Colonic mucosa (tissue), 4 donors: ENCODE measurements around the gene DIPK1C. TPM values are rescaled to one million over a fixed set of nuclear protein-coding genes. Genes with fewer than 3 reads are reported as not detected.

Experiments
- DNase-seq: peaks from one replicate; pipeline ENCODE4 v3.0.0-alpha.2; 2020
- H3K27ac ChIP-seq: fragments of 200-600 bp; one replicate; pipeline ENCODE4 v1.8.0; 2021
- H3K27me3 ChIP-seq: fragments of 200-600 bp; one replicate; pipeline ENCODE4 v1.8.0; 2021
- H3K36me3 ChIP-seq: fragments of 200-600 bp; one replicate; pipeline ENCODE4 v1.8.0; 2021
- H3K4me1 ChIP-seq: fragments of 200-600 bp; one replicate; pipeline ENCODE4 v1.8.0; 2021; ENCODE audit warnings: mild to moderate bottlenecking
- H3K4me3 ChIP-seq: fragments of 200-600 bp; one replicate; pipeline ENCODE4 v1.8.0; 2021
- H3K9ac ChIP-seq, 2 donors: one replicate each; pipeline ENCODE4 v1.7.0; 2013; ENCODE audit warnings: control low read depth in 2 of 2, low read depth in 2 of 2, low read length in 2 of 2
- H3K9me3 ChIP-seq: fragments of 200-600 bp; one replicate; pipeline ENCODE4 v1.8.0; 2021
- CTCF ChIP-seq: fragments of 200-600 bp; IDR thresholded peaks from one replicate; pipeline ENCODE4 v1.8.0; 2022; ENCODE audit warnings: antibody characterized with exemption, mild to moderate bottlenecking
- intact Hi-C: fragments of 100-400 bp; cut with DNase I; formaldehyde crosslinking; loops from one replicate; pipeline ENCODE4 v1.14.1; 2022
- total RNA-seq, 2 donors: library from RNA; stranded (reverse); fragmentation: NEBNext Ultra II Directional in 1 of 2; extraction: Animal tissue kit (Norgen Biotek cat#: 25700) in 1 of 2; gene quantifications; one replicate each; pipeline ENCODE4 v1.2.1, GENCODE V29; 2021
- donor health status: healthy.
- donor health status: DM: no; HTN: no; CAD: no.
- donor health status: DM: no; HTN: no; CAD: no.

The DIPK1C gene
- total RNA-seq, 2 donors from 2014 or later: 0.24 TPM; not detected in 1

- no peak overlapping the region for H3K9ac ChIP-seq
- no peak overlapping the region for H3K27ac ChIP-seq
- intact Hi-C loops: no loop called here
- no peak for TF ChIP-seq CTCF
- DNase-seq: no peak
- H3K36me3 ChIP-seq: no peaks in the 10 kb centered on the region
- no peaks in the 10 kb centered on the region for H3K4me1 ChIP-seq
- H3K4me3 ChIP-seq: no peak overlapping the region
- H3K27me3 ChIP-seq: no peaks in the 10 kb centered on the region
- no peaks in the 10 kb centered on the region for H3K9me3 ChIP-seq
These were observed 10.9 kb downstream of the DIPK1C start for GRCh38 chr18:74446178-74446577.

- H3K27me3 ChIP-seq: no peaks in the 10 kb centered on the region
- H3K9me3 ChIP-seq: no peaks in the 10 kb centered on the region
- no peak for DNase-seq
- no peaks in the 10 kb centered on the region for H3K36me3 ChIP-seq
- intact Hi-C loops: no loop called here
- H3K4me3 ChIP-seq: no peak overlapping the region
- no peak overlapping the region for H3K9ac ChIP-seq
- no peaks in the 10 kb centered on the region for H3K4me1 ChIP-seq
- no peak for TF ChIP-seq CTCF
- no peak overlapping the region for H3K27ac ChIP-seq
These were observed 11.5 kb downstream of the DIPK1C start for GRCh38 chr18:74445585-74445984.

- H3K9me3 ChIP-seq: no peaks in the 10 kb centered on the region
- no peaks in the 10 kb centered on the region for H3K4me1 ChIP-seq
- intact Hi-C loops: no loop called here
- no peaks in the 10 kb centered on the region for H3K36me3 ChIP-seq
- H3K27ac ChIP-seq: no peak overlapping the region
- H3K4me3 ChIP-seq: no peak overlapping the region
- no peak for TF ChIP-seq CTCF
- DNase-seq: no peak
- no peak overlapping the region for H3K9ac ChIP-seq
- no peaks in the 10 kb centered on the region for H3K27me3 ChIP-seq
These were observed 13.0 kb downstream of the DIPK1C start for GRCh38 chr18:74444104-74444503.

- intact Hi-C loops: no loop called here
- Histone ChIP-seq H3K27me3 (no peaks in the 10 kb centered on the region), H3K4me3 (no peak overlapping the region), H3K36me3 (no peaks in the 10 kb centered on the region), H3K27ac (no peak overlapping the region), H3K4me1 (no peaks in the 10 kb centered on the region), H3K9me3 (no peaks in the 10 kb centered on the region), H3K9ac (no peak overlapping the region)
- TF ChIP-seq CTCF: no peak
- DNase-seq: no peak
These were observed 16.2 kb downstream of the DIPK1C start for GRCh38 chr18:74440808-74441427.

DNA sequence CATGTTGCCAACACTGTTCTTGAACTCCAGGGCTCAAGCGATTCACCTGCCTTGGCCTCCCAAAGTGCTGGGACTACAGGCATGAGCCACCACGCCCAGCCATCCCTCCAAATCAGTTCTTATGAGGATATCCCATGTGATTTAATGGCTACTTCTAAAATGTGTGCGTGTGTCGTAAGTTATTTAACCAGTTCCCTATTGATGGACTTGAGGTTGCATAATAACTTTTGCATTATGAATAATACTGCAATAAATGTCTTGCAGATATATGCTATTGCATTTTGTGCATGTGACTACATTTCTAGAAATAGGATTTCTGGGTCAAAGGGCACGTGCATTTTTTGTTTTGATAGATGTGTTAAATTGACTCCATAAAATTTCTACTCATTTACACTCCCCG is 19.0 kb downstream of the DIPK1C start:
- Histone ChIP-seq H3K27ac (no peak overlapping the region), H3K36me3 (no peaks in the 10 kb centered on the region), H3K27me3 (no peaks in the 10 kb centered on the region), H3K4me3 (no peak overlapping the region), H3K9ac (no peak overlapping the region), H3K4me1 (no peaks in the 10 kb centered on the region), H3K9me3 (no peaks in the 10 kb centered on the region)
- DNase-seq: no peak
- no peak for TF ChIP-seq CTCF
- intact Hi-C loops: no loop called here
